ENCODE data around the gene GABPB1.

GABPB1 gene

DNA sequence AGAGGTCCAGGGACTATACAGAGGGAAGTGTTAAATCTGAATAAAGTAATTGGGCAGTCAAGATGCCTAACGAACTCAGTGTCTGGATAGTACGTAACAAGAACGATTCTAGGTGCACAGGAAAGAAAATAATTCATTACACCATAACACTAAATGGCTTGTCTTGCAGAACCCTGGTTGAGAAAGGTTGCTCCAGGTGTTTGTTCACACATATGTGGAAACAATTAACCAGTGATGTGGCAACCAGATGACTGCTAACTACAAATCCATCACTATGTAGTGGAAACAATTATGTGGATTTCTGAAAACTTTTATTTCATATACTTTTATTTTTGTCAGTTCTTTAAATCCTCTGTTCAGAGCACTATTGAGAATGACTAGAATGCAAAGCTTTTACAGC is 79.1 kb downstream of the GABPB1 start:
- Histone ChIP-seq H3K4me3 (ENCODE audit: low read length) (no peak overlapping the region), H3K9ac (ENCODE audit: low read depth, low read length) (no peak overlapping the region), H3K36me3 (ENCODE audit: insufficient read depth, low read length) (peaks cover 14% of the 10 kb centered on the region), H3K27me3 (ENCODE audit: insufficient read depth, low read length) (no peaks in the 10 kb centered on the region), H3K27ac (ENCODE audit: low read depth, low read length) (no peak overlapping the region), H3K9me3 (ENCODE audit: insufficient read depth, low read depth, low read length) (no peaks in the 10 kb centered on the region), H3K4me1 (ENCODE audit: insufficient read depth, low read length) (no peaks in the 10 kb centered on the region)
- WGBS = 92% methylated on average over 3 of the region's 3 CpGs

DNA sequence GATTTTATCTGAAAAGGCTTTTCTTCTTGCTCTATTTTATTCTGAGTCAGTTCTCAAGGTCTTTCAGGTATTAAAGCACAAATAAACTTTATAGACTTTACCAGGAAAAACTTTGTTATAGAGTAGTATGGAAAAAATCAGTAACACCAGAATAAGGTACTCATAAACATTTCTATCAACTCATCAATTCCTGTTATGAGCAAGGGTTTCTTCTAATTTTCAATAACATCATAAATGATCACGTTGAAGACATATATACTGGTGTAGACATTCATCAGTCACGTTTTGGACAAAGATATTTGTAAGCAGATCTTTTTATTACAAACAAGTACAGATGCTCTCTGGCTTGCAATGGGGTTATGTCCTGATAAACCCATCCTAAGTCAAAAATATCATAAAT is 79.9 kb downstream of the GABPB1 start:
- no peak overlapping the region for H3K9ac ChIP-seq (ENCODE audit: low read depth, low read length)
- 84% methylated on average over 2 of the region's 2 CpGs for WGBS
- H3K9me3 ChIP-seq (ENCODE audit: insufficient read depth, low read depth, low read length) = no peaks in the 10 kb centered on the region
- no peaks in the 10 kb centered on the region for H3K4me1 ChIP-seq (ENCODE audit: insufficient read depth, low read length)
- no peak overlapping the region for H3K4me3 ChIP-seq (ENCODE audit: low read length)
- H3K27ac ChIP-seq (ENCODE audit: low read depth, low read length) = no peak overlapping the region
- no peaks in the 10 kb centered on the region for H3K27me3 ChIP-seq (ENCODE audit: insufficient read depth, low read length)
- H3K36me3 ChIP-seq (ENCODE audit: insufficient read depth, low read length) = peaks cover 14% of the 10 kb centered on the region

DNA sequence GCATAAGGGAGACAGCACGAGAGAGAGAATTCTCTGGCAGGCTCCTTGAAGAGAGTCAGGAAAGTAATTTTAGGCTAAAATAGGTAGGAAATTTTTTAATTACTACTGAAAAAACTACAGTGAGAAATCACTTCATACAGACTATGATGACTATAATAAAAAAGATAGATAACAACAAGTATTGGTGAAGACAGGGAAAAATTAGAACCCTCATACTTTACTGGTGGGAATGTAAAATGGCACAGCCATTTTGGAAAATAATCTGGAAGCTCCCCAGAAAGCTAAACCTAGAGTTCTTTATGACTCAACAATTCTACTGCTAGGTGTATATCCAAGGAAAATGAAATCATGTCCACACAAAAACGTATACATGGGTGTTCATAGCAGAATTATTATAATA is 87.4 kb downstream of the GABPB1 start:
- Histone ChIP-seq H3K4me3 (ENCODE audit: low read length) (no peak overlapping the region), H3K36me3 (ENCODE audit: insufficient read depth, low read length) (no peaks in the 10 kb centered on the region), H3K27ac (ENCODE audit: low read depth, low read length) (no peak overlapping the region), H3K9ac (ENCODE audit: low read depth, low read length) (no peak overlapping the region), H3K4me1 (ENCODE audit: insufficient read depth, low read length) (no peaks in the 10 kb centered on the region; the same call in 1 of the 2 replicates), H3K27me3 (ENCODE audit: insufficient read depth, low read length) (peaks cover 3% of the 10 kb centered on the region; the same call in 1 of the 2 replicates), H3K9me3 (ENCODE audit: insufficient read depth, low read depth, low read length) (no peaks in the 10 kb centered on the region)
- WGBS = 96% methylated on average over 1 of the region's 2 CpGs

DNA sequence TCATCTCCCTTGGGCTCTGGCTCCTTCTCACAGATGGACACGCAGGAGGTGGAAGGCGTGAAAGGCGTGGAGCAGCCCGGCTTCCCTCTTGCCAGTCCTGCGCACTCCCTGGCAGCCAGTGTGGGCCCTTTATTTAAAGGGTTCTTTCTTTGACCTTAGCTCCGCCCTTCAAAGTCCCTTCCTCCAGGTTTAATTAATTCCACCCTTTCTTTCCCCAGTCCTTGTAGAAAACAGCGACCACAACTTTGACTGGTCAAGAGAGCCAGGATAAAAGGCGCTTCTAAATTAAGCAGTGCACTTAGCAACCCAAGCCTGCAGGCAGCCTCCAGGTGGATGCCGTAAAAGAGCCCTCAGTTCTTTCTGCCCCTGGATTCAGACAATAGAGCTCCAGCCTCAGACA is 89.4 kb downstream of the GABPB1 start, which contains the start of gene HDC:
HDC (minus strand) TSS at position 107 of the 400 bp plus-strand sequence; CDS start at position 4, 103 bp downstream.
- Histone ChIP-seq H3K27me3 (ENCODE audit: insufficient read depth, low read length) (peaks cover 3% of the 10 kb centered on the region; the same call in 1 of the 2 replicates), H3K4me1 (ENCODE audit: insufficient read depth, low read length) (no peaks in the 10 kb centered on the region; the same call in 1 of the 2 replicates), H3K9me3 (ENCODE audit: insufficient read depth, low read depth, low read length) (no peaks in the 10 kb centered on the region), H3K36me3 (ENCODE audit: insufficient read depth, low read length) (no peaks in the 10 kb centered on the region), H3K9ac (ENCODE audit: low read depth, low read length) (no peak within 1 kb of the TSS), H3K4me3 (ENCODE audit: low read length) (no peak within 1 kb of the TSS), H3K27ac (ENCODE audit: low read depth, low read length) (no peak within 1 kb of the TSS)
- WGBS = 80% methylated on average over 9 of the region's 9 CpGs

DNA sequence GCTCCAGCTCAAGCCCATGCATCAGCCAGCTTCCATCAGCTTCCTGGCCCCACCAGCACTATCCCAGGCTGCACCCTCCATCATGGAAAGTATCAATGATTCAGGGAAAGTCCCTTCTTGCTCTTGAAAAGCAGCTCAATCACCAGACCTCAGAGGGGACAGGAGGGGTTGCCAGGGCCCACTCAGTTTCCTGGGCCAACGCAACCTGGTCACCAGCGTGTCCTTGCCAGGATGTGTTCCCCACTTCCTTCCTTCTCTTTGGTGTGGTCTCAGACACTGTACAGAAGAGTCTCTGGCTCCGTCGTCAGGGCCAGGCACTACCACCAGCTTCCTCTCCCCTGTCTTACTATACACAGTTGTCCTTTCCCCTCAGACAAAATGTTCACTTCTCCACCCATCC is 92.5 kb downstream of the GABPB1 start:
- WGBS = 97% methylated on average over 4 of the region's 4 CpGs
- no peak overlapping the region for H3K4me3 ChIP-seq (ENCODE audit: low read length)
- H3K27ac ChIP-seq (ENCODE audit: low read depth, low read length) = no peak overlapping the region

DNA sequence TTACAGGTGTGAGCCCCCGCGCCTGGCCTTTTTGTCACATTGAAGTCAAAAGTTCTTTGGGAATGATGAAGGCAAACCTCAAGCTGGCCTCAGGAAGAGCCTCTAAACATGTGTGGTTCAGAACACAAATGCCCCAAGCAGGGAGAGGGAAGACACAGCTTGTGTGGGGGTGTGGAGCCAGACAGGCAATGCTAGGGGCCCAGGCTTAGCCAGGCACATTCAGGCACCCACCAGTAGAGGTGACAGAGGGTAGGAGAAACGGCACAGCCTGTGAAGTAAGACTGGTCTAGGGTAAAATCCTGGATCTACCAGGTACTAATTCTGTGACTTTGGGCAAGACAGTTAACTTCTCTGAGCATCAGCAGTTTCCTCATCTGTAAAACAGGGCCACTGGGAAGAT is 93.0 kb downstream of the GABPB1 start:
- Histone ChIP-seq H3K36me3 (ENCODE audit: insufficient read depth, low read length) (no peaks in the 10 kb centered on the region), H3K27me3 (ENCODE audit: insufficient read depth, low read length) (peaks cover 3% of the 10 kb centered on the region; the same call in 1 of the 2 replicates), H3K27ac (ENCODE audit: low read depth, low read length) (no peak overlapping the region), H3K9me3 (ENCODE audit: insufficient read depth, low read depth, low read length) (no peaks in the 10 kb centered on the region), H3K9ac (ENCODE audit: low read depth, low read length) (no peak overlapping the region), H3K4me3 (ENCODE audit: low read length) (no peak overlapping the region), H3K4me1 (ENCODE audit: insufficient read depth, low read length) (no peaks in the 10 kb centered on the region; the same call in 1 of the 2 replicates)
- WGBS = 91% methylated on average over 3 of the region's 3 CpGs

More for the DNA sequence above, 92.5 kb downstream of the GABPB1 start:
- H3K9me3 ChIP-seq (ENCODE audit: insufficient read depth, low read depth, low read length) = no peaks in the 10 kb centered on the region
- no peaks in the 10 kb centered on the region for H3K36me3 ChIP-seq (ENCODE audit: insufficient read depth, low read length)
- H3K4me1 ChIP-seq (ENCODE audit: insufficient read depth, low read length) = no peaks in the 10 kb centered on the region; the same call in 1 of the 2 replicates
- peaks cover 3% of the 10 kb centered on the region; the same call in 1 of the 2 replicates for H3K27me3 ChIP-seq (ENCODE audit: insufficient read depth, low read length)
- no peak overlapping the region for H3K9ac ChIP-seq (ENCODE audit: low read depth, low read length)

DNA sequence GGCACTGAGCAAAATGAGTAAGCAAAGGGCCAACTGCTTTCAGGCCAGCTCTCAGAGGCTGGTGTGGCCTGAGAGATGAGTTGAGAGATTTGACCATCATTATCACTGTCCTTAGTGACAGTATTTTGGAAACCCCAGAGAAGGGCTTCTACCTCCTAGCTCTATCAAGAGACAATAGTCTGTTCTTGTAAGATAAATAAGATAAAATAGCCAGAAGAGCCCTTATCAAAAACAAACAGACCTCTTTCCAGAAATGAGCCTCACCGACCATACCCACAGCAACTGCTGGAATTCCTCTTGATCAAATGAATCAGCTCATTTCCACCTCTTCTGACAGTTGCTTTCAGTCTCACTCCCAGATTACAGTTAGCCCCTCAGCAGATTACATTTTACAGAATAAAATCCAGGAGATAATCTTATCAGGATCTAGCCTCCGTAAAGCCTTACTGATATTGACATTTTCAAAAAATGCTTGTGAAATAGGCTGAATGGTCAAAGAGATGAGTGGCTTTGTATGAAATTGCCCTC is 94.0 kb downstream of the GABPB1 start:
- H3K4me1 ChIP-seq (ENCODE audit: insufficient read depth, low read length) = no peaks in the 10 kb centered on the region; the same call in 1 of the 2 replicates
- no peaks in the 10 kb centered on the region for H3K36me3 ChIP-seq (ENCODE audit: insufficient read depth, low read length)
- H3K4me3 ChIP-seq (ENCODE audit: low read length) = no peak overlapping the region
- H3K27ac ChIP-seq (ENCODE audit: low read depth, low read length) = no peak overlapping the region
- 87% methylated on average over 2 of the region's 2 CpGs for WGBS
- no peak overlapping the region for H3K9ac ChIP-seq (ENCODE audit: low read depth, low read length)
- no peaks in the 10 kb centered on the region for H3K9me3 ChIP-seq (ENCODE audit: insufficient read depth, low read depth, low read length)
- peaks cover 3% of the 10 kb centered on the region; the same call in 1 of the 2 replicates for H3K27me3 ChIP-seq (ENCODE audit: insufficient read depth, low read length)

DNA sequence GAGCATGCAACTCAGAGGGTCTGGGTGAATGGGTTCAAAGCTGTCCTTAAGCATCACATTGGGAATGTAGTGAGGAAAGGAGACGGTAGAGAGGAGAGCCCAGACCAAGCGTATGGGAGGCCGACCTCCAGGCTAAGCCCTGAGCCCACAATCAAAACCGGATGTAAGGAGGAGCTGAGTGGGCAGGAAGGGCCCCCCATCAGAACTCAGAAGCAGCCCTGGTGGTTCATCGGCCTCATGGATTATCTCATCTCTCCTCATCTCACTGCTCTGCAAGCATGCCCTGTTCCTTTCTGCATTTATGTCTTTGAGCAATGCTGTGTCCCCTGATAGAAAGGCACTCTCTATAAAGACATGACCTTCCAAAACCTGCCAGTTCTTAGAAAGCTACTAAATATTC is 95.7 kb downstream of the GABPB1 start:
- 83% methylated on average over 5 of the region's 5 CpGs for WGBS
- Histone ChIP-seq H3K4me1 (ENCODE audit: insufficient read depth, low read length) (no peaks in the 10 kb centered on the region), H3K4me3 (ENCODE audit: low read length) (no peak overlapping the region)

DNA sequence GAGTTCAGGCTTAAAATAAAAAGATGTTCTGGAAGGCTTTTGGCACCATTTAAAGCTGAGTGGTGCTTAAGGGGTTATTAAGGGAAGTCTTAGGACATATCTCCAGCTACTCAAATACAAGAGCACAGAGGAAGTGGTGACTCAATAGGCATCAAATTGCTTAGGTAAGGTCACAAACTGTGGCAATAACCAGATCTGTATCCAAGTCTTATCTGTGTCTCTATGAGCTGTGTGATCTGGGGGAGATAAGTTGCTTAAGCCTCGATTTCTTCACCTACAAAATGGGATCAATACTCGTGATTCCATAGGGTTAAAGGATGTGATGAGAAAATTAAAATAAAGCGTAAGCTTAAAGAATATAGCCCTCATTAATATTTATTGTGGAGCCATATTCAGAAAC is 97.1 kb downstream of the GABPB1 start:
- WGBS = 86% methylated on average over 1 of the region's 3 CpGs
- H3K27ac ChIP-seq (ENCODE audit: low read depth, low read length) = no peak overlapping the region
- no peak overlapping the region for H3K4me3 ChIP-seq (ENCODE audit: low read length)

More for the DNA sequence above, 95.7 kb downstream of the GABPB1 start:
- Histone ChIP-seq H3K36me3 (ENCODE audit: insufficient read depth, low read length) (no peaks in the 10 kb centered on the region), H3K9me3 (ENCODE audit: insufficient read depth, low read depth, low read length) (no peaks in the 10 kb centered on the region), H3K27me3 (ENCODE audit: insufficient read depth, low read length) (no peaks in the 10 kb centered on the region), H3K9ac (ENCODE audit: low read depth, low read length) (no peak overlapping the region), H3K27ac (ENCODE audit: low read depth, low read length) (no peak overlapping the region)

DNA sequence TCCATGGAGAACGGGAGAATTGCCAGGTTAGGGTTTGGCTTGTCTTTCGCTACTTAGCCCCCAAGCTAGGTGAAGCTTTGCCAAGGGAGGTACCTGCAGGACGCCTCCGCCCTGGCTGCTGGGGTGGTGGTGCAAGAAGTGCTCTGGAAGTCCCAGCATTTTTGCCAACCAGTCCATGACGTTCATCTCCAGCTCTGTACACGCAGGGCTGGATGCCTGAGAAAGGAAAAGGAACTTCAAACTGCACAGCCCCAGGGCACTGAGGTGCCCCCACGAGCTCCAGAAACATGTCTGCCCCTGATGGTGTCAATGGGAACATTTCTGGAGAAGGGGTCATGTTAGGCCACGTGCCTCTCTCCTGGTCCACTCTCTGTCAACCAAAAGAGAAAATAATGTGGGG is 97.7 kb downstream of the GABPB1 start:
- Histone ChIP-seq H3K4me3 (ENCODE audit: low read length) (no peak overlapping the region), H3K9ac (ENCODE audit: low read depth, low read length) (no peak overlapping the region), H3K27me3 (ENCODE audit: insufficient read depth, low read length) (no peaks in the 10 kb centered on the region), H3K9me3 (ENCODE audit: insufficient read depth, low read depth, low read length) (no peaks in the 10 kb centered on the region), H3K36me3 (ENCODE audit: insufficient read depth, low read length) (no peaks in the 10 kb centered on the region), H3K4me1 (ENCODE audit: insufficient read depth, low read length) (no peaks in the 10 kb centered on the region), H3K27ac (ENCODE audit: low read depth, low read length) (no peak overlapping the region)
- 90% methylated on average over 8 of the region's 8 CpGs for WGBS

More for the DNA sequence above, 97.1 kb downstream of the GABPB1 start:
- H3K9me3 ChIP-seq (ENCODE audit: insufficient read depth, low read depth, low read length) = no peaks in the 10 kb centered on the region
- H3K36me3 ChIP-seq (ENCODE audit: insufficient read depth, low read length) = no peaks in the 10 kb centered on the region
- no peak overlapping the region for H3K9ac ChIP-seq (ENCODE audit: low read depth, low read length)
- H3K4me1 ChIP-seq (ENCODE audit: insufficient read depth, low read length) = no peaks in the 10 kb centered on the region
- H3K27me3 ChIP-seq (ENCODE audit: insufficient read depth, low read length) = no peaks in the 10 kb centered on the region

DNA sequence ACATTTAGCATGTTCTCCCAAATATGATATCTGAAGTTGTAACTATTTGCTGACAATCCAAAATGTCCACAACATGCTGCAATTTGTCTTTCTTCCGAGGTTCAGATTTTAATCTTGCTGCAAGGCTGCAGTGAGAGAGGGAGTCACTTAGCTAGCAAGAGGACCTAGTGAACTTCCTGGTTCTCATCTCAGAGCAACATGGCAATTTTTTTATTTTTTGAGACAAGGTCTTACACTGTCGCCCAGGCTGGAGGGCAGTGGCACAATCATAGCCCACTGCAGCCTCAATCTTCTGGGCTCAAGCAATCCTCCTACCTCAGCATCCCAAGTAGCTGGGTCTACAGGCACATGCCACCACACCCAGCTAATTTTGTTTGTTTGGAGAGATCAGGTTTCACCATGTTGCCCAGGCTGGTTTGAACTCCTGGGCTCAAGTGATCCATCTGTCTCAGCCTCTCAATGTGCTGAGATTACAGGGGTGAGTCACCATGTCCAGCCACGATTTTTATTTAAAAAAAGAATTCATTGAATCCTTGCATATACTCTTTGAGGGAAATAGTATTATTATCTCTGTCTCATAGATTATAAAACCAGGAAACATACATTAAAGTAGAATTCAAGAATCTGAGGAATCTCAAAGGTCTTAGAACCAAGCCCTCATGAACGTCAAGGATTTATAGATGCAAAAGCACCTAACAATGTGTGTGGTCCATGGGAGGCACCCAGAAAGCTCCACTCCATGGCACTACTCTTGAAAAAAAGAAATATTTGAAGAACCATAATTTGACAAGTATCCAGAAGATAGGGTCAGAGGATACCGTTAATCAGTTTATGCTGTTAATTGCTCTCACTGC is 98.6 kb downstream of the GABPB1 start:
- Histone ChIP-seq H3K36me3 (ENCODE audit: insufficient read depth, low read length) (no peaks in the 10 kb centered on the region), H3K27ac (ENCODE audit: low read depth, low read length) (no peak overlapping the region), H3K9ac (ENCODE audit: low read depth, low read length) (no peak overlapping the region), H3K4me1 (ENCODE audit: insufficient read depth, low read length) (no peaks in the 10 kb centered on the region), H3K9me3 (ENCODE audit: insufficient read depth, low read depth, low read length) (no peaks in the 10 kb centered on the region), H3K27me3 (ENCODE audit: insufficient read depth, low read length) (no peaks in the 10 kb centered on the region), H3K4me3 (ENCODE audit: low read length) (no peak overlapping the region)
- WGBS = 94% methylated on average over 4 of the region's 5 CpGs
